Measurements from ENCODE around the gene ABHD12B. TPM values are rescaled to one million over a fixed set of nuclear protein-coding genes. Genes with fewer than 3 reads are reported as not detected.
A peak's percentile ranks its signal among the peaks of the same experiment; 100 is the strongest.

ABHD12B gene
- total and polyA plus RNA-seq, 2 of the 13 experiments (the other 11 are each of a cell fraction or from before 2014, with no cell fraction given) = not detected

GRCh38 chr14:50834802-50835276 lies 37.0 kb upstream of the ABHD12B start (continued):
- TF ChIP-seq CTCF (CRISPR knock-in tag; IDR thresholded peaks at IDR 0.05) (no peak), ZNF468 (CRISPR knock-in tag; IDR thresholded peaks at IDR 0.05) (no peak), ZNF839 (CRISPR knock-in tag; IDR thresholded peaks at IDR 0.05; ENCODE audit: borderline replicate concordance) (no peak), HNRNPH1 (optimal IDR thresholded peaks at IDR 0.05; ENCODE audit: low read depth, low read length) (no peak), THRA (CRISPR knock-in tag; IDR thresholded peaks at IDR 0.05; ENCODE audit: borderline replicate concordance) (no peak), ZBTB46 (CRISPR knock-in tag; IDR thresholded peaks at IDR 0.05; ENCODE audit: borderline replicate concordance) (no peak), PAWR (CRISPR knock-in tag; IDR thresholded peaks at IDR 0.05; ENCODE audit: borderline replicate concordance) (no peak), TFDP2 (CRISPR knock-in tag; IDR thresholded peaks at IDR 0.05) (0 out of 2 replicates have a peak, but pooled peaks have one; percentile 23), GPBP1L1 (CRISPR knock-in tag; IDR thresholded peaks at IDR 0.05) (no peak), ZBTB20 (CRISPR knock-in tag; IDR thresholded peaks at IDR 0.05; ENCODE audit: borderline replicate concordance, low read depth) (no peak), PREB (CRISPR knock-in tag; IDR thresholded peaks at IDR 0.05) (no peak), ELF3 (CRISPR knock-in tag; IDR thresholded peaks at IDR 0.05) (no peak), AKAP8 (CRISPR knock-in tag; IDR thresholded peaks at IDR 0.05) (no peak), ZBTB49 (CRISPR knock-in tag; IDR thresholded peaks at IDR 0.05; ENCODE audit: borderline replicate concordance) (no peak), RFX3 (CRISPR knock-in tag; IDR thresholded peaks at IDR 0.05) (no peak), TBL1XR1 (IDR thresholded peaks at IDR 0.05; ENCODE audit: borderline replicate concordance, low read length, partially characterized antibody) (peak; percentile 76), ZNF224 (CRISPR knock-in tag; IDR thresholded peaks at IDR 0.05) (no peak), ZNF546 (CRISPR knock-in tag; conservative IDR thresholded peaks at IDR 0.05) (no peak)
